Activated CD8-positive, alpha-beta T cell treated with anti-CD3 and anti-CD28 coated beads, Interleukin-2, amount 10 ng/mL, durations not matched to agents 7 days and 5 days (primary cell): ENCODE results near the gene ACAD11. TPM values are rescaled to one million over a fixed set of nuclear protein-coding genes. Genes with fewer than 3 reads are reported as not detected.

Source experiments
- ATAC-seq: fragments of 150-1000 bp; cut with Tn5 transposase; one replicate; pipeline ENCODE4 v1.10.0; 2021; ENCODE audit warnings: moderate library complexity
- CTCF ChIA-PET: fragments of 350-600 bp; sonication (Branson Sonifier 250); formaldehyde crosslinking; loops from one replicate; lab custom pipeline; 2021; ENCODE audit warnings: antibody characterized with exemption; lab: Charles Lee
- POLR2A ChIA-PET: fragments of 350-600 bp; sonication (Branson Sonifier 250); formaldehyde crosslinking; loops from one replicate; lab custom pipeline; 2021; ENCODE audit warnings: antibody characterized with exemption; lab: Charles Lee
- DNase-seq: peaks from one replicate; pipeline ENCODE4 v3.0.0-alpha.2; 2020
- H3K27ac Mint-ChIP-seq: one replicate; pipeline ENCODE4 v1.8.0; 2021; ENCODE audit warnings: mild to moderate bottlenecking, mixed read lengths
- H3K27me3 Mint-ChIP-seq: one replicate; pipeline ENCODE4 v1.8.0; 2021; ENCODE audit warnings: low read depth, mixed read lengths
- H3K36me3 Mint-ChIP-seq: one replicate; pipeline ENCODE4 v1.8.0; 2021; ENCODE audit warnings: low read depth, mixed read lengths
- H3K4me1 Mint-ChIP-seq: one replicate; pipeline ENCODE4 v1.8.0; 2021; ENCODE audit warnings: low read depth, mixed read lengths
- H3K4me3 Mint-ChIP-seq: one replicate; pipeline ENCODE4 v1.8.0; 2021; ENCODE audit warnings: mild to moderate bottlenecking, mixed read lengths
- H3K9me3 Mint-ChIP-seq: one replicate; pipeline ENCODE4 v1.8.0; 2022; ENCODE audit warnings: mixed read lengths; ENCODE audit not compliant: insufficient read depth
- total RNA-seq, 2 experiments: library from RNA; stranded (reverse); gene quantifications; one replicate each; pipeline ENCODE4 v1.2.3, GENCODE V29; 2021

ACAD11 gene
- 10 to 100 TPM; 11.3 to 13.7 TPM for total RNA-seq

- ChIA-PET CTCF (interaction anchor here (0.5 to 3.9 kb wide), 7 partner anchors 8 to 123 kb away, joined by 3 to 20 read pairs (median 3); no protein-coding TSS in a partner anchor), POLR2A (interaction anchor here (0.9 kb wide), 1 partner anchor 242 kb away, joined by 4 read pairs; the partner anchor contains the start of gene DNAJC13)
- H3K9me3 Mint-ChIP-seq: no peaks in the 10 kb centered on the region
- peak; percentile 49 for ATAC-seq
- peak within 1 kb of the TSS; percentile 99 for H3K27ac Mint-ChIP-seq
- peaks cover 9% of the 10 kb centered on the region for H3K36me3 Mint-ChIP-seq
- no peaks in the 10 kb centered on the region for H3K27me3 Mint-ChIP-seq
- peak within 1 kb of the TSS; percentile 95 for H3K4me3 Mint-ChIP-seq
- H3K4me1 Mint-ChIP-seq: peaks cover 38% of the 10 kb centered on the region
- DNase-seq: peak; percentile 46
These were observed at the start of gene ACAD11 for GRCh38 chr3:132659365-132660051. Gene ACAD11 (minus strand): TSS chr3:132659809. CDS start chr3:132659751, 58 bp downstream.

- peaks cover 45% of the 10 kb centered on the region for H3K36me3 Mint-ChIP-seq
- no peaks in the 10 kb centered on the region for H3K27me3 Mint-ChIP-seq
- H3K4me1 Mint-ChIP-seq: no peaks in the 10 kb centered on the region
- H3K27ac Mint-ChIP-seq: no peak overlapping the region
- ChIA-PET POLR2A (no interaction called here), CTCF (no interaction called here)
- no peak for DNase-seq
- ATAC-seq: no peak
- H3K4me3 Mint-ChIP-seq: no peak overlapping the region
- no peaks in the 10 kb centered on the region for H3K9me3 Mint-ChIP-seq
These were observed 44.1 kb upstream of the ACAD11 start for GRCh38 chr3:132703733-132704132.

- Mint-ChIP-seq H3K9me3 (no peaks in the 10 kb centered on the region), H3K4me3 (no peak overlapping the region), H3K27ac (no peak overlapping the region), H3K36me3 (peaks cover 32% of the 10 kb centered on the region), H3K4me1 (no peaks in the 10 kb centered on the region), H3K27me3 (no peaks in the 10 kb centered on the region)
- POLR2A ChIA-PET: no interaction called here
- ATAC-seq (no peak), DNase-seq (no peak)
- CTCF ChIA-PET: no interaction called here
These were observed 35.8 kb upstream of the ACAD11 start for GRCh38 chr3:132695422-132695821.

GRCh38 chr3:132694991-132695390, 35.4 kb upstream of the ACAD11 start:
- DNase-seq (no peak), ATAC-seq (no peak)
- Mint-ChIP-seq H3K27me3 (no peaks in the 10 kb centered on the region), H3K4me3 (no peak overlapping the region), H3K4me1 (no peaks in the 10 kb centered on the region), H3K27ac (no peak overlapping the region), H3K36me3 (peaks cover 33% of the 10 kb centered on the region), H3K9me3 (no peaks in the 10 kb centered on the region)
- ChIA-PET CTCF (no interaction called here), POLR2A (no interaction called here)

GRCh38 chr3:132690040-132690439, 30.4 kb upstream of the ACAD11 start:
- no peaks in the 10 kb centered on the region for H3K9me3 Mint-ChIP-seq
- H3K4me3 Mint-ChIP-seq: no peak overlapping the region
- ATAC-seq: no peak
- DNase-seq: no peak
- H3K27me3 Mint-ChIP-seq: no peaks in the 10 kb centered on the region
- POLR2A ChIA-PET: no interaction called here
- no peaks in the 10 kb centered on the region for H3K4me1 Mint-ChIP-seq
- peaks cover 26% of the 10 kb centered on the region for H3K36me3 Mint-ChIP-seq
- H3K27ac Mint-ChIP-seq: no peak overlapping the region
- CTCF ChIA-PET: no interaction called here

GRCh38 chr3:132682201-132682600, 22.6 kb upstream of the ACAD11 start:
- DNase-seq (no peak), ATAC-seq (no peak)
- Mint-ChIP-seq H3K4me1 (no peaks in the 10 kb centered on the region), H3K36me3 (peaks cover 34% of the 10 kb centered on the region), H3K4me3 (no peak overlapping the region), H3K27me3 (no peaks in the 10 kb centered on the region), H3K27ac (no peak overlapping the region), H3K9me3 (no peaks in the 10 kb centered on the region)
- ChIA-PET POLR2A (no interaction called here), CTCF (interaction anchor here (1.4 to 2.1 kb wide), 3 partner anchors 9 to 16 kb away, joined by 3 to 5 read pairs (median 4); no protein-coding TSS in a partner anchor)

GRCh38 chr3:132681421-132681820, 21.8 kb upstream of the ACAD11 start:
- Mint-ChIP-seq H3K36me3 (peaks cover 38% of the 10 kb centered on the region), H3K9me3 (no peaks in the 10 kb centered on the region), H3K27me3 (no peaks in the 10 kb centered on the region), H3K4me3 (no peak overlapping the region), H3K27ac (no peak overlapping the region), H3K4me1 (no peaks in the 10 kb centered on the region)
- ChIA-PET CTCF (interaction anchor here (1.4 to 2.1 kb wide), 2 partner anchors 9 to 15 kb away, joined by 4 to 5 read pairs; no protein-coding TSS in a partner anchor), POLR2A (no interaction called here)
- DNase-seq (no peak), ATAC-seq (no peak)

- no peak overlapping the region for H3K27ac Mint-ChIP-seq
- no peak overlapping the region for H3K4me3 Mint-ChIP-seq
- peaks cover 44% of the 10 kb centered on the region for H3K36me3 Mint-ChIP-seq
- H3K9me3 Mint-ChIP-seq: no peaks in the 10 kb centered on the region
- DNase-seq (no peak), ATAC-seq (no peak)
- H3K4me1 Mint-ChIP-seq: no peaks in the 10 kb centered on the region
- CTCF ChIA-PET: interaction anchor here (1.2 kb wide), 1 partner anchor 19 kb away, joined by 3 read pairs; no protein-coding TSS in a partner anchor
- no peaks in the 10 kb centered on the region for H3K27me3 Mint-ChIP-seq
- POLR2A ChIA-PET: interaction anchor here (0.6 kb wide), 2 partner anchors 21 to 190 kb away, joined by 3 read pairs; no protein-coding TSS in a partner anchor
These were observed 20.3 kb upstream of the ACAD11 start for GRCh38 chr3:132679911-132680310.

GRCh38 chr3:132675408-132675807, 15.8 kb upstream of the ACAD11 start:
- Mint-ChIP-seq H3K4me3 (no peak overlapping the region), H3K9me3 (no peaks in the 10 kb centered on the region), H3K27me3 (no peaks in the 10 kb centered on the region), H3K4me1 (no peaks in the 10 kb centered on the region), H3K36me3 (peaks cover 49% of the 10 kb centered on the region), H3K27ac (no peak overlapping the region)
- ChIA-PET CTCF (interaction anchor here (0.9 kb wide), 1 partner anchor 138 kb away, joined by 3 read pairs; no protein-coding TSS in a partner anchor), POLR2A (no interaction called here)
- ATAC-seq (no peak), DNase-seq (no peak)

GRCh38 chr3:132669256-132669777, 9.7 kb upstream of the ACAD11 start:
- no peak overlapping the region for H3K27ac Mint-ChIP-seq
- ATAC-seq (no peak), DNase-seq (no peak)
- H3K27me3 Mint-ChIP-seq: no peaks in the 10 kb centered on the region
- CTCF ChIA-PET: interaction anchor here (1.1 kb wide), 1 partner anchor 133 kb away, joined by 6 read pairs; no protein-coding TSS in a partner anchor
- no peak overlapping the region for H3K4me3 Mint-ChIP-seq
- H3K9me3 Mint-ChIP-seq: no peaks in the 10 kb centered on the region
- peaks cover 12% of the 10 kb centered on the region for H3K4me1 Mint-ChIP-seq
- peaks cover 27% of the 10 kb centered on the region for H3K36me3 Mint-ChIP-seq
- POLR2A ChIA-PET: no interaction called here

GRCh38 chr3:132665230-132665745, 5.7 kb upstream of the ACAD11 start:
- ATAC-seq: no peak
- H3K36me3 Mint-ChIP-seq: peaks cover 24% of the 10 kb centered on the region
- ChIA-PET POLR2A (no interaction called here), CTCF (no interaction called here)
- H3K4me1 Mint-ChIP-seq: peaks cover 34% of the 10 kb centered on the region
- no peaks in the 10 kb centered on the region for H3K9me3 Mint-ChIP-seq
- no peak overlapping the region for H3K27ac Mint-ChIP-seq
- no peaks in the 10 kb centered on the region for H3K27me3 Mint-ChIP-seq
- H3K4me3 Mint-ChIP-seq: no peak overlapping the region
- DNase-seq: no peak

- H3K27ac Mint-ChIP-seq: no peak overlapping the region
- ChIA-PET POLR2A (no interaction called here), CTCF (interaction anchor here (1.6 kb wide), 1 partner anchor 19 kb away, joined by 3 read pairs; no protein-coding TSS in a partner anchor)
- DNase-seq (no peak), ATAC-seq (no peak)
- H3K4me1 Mint-ChIP-seq: peaks cover 39% of the 10 kb centered on the region
- H3K9me3 Mint-ChIP-seq: no peaks in the 10 kb centered on the region
- H3K4me3 Mint-ChIP-seq: peak overlapping the region; percentile 95
- peaks cover 13% of the 10 kb centered on the region for H3K36me3 Mint-ChIP-seq
- H3K27me3 Mint-ChIP-seq: no peaks in the 10 kb centered on the region
These were observed 2.6 kb upstream of the ACAD11 start for GRCh38 chr3:132662212-132662611.
